ENCODE measurements around the gene NLRP13.

NLRP13 gene

DNA sequence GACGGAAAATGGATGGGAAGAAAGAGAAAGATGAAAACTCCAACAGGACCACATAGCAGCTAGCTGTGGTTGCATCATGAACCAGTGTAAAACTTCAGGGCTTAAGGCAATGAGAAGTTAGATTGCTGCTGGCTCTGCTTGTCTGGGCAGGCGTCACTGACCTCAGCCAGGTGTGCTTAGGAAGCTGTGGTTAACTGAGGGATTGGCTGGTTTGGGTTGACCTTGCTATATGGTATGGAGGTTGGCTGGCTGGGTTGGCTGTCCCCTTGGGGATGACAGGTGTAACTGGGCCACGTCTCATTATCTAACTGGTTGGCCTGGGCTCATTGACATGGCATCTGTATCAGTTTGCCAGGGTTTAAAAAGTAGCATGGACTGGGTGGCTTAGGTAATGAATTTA is 54.9 kb downstream of the NLRP13 start:
- no peak for TF ChIP-seq REST (IDR thresholded peaks at IDR 0.05; ENCODE audit: insufficient read depth in 1 of 2, low read depth in 2 of 2, low read length in 2 of 2)
- no peak for TF ChIP-seq TAF1 (IDR thresholded peaks at IDR 0.05; ENCODE audit: borderline replicate concordance, insufficient read depth, low read length)
- TF ChIP-seq POLR2AphosphoS5 (IDR thresholded peaks at IDR 0.05; ENCODE audit: low read depth, low read length), result no peak
- TF ChIP-seq FOXP2 (optimal IDR thresholded peaks at IDR 0.05; ENCODE audit: borderline replicate concordance, extremely low read depth, extremely low read length, insufficient read depth), result no peak
- no peak for TF ChIP-seq SIN3A (IDR thresholded peaks at IDR 0.05; ENCODE audit: borderline replicate concordance, insufficient read depth, low read length)

GRCh38 chr19:55870736-55871135 is 61.4 kb downstream of the NLRP13 start:
- TF ChIP-seq SIN3A (IDR thresholded peaks at IDR 0.05; ENCODE audit: borderline replicate concordance, insufficient read depth, low read length), result no peak

DNA sequence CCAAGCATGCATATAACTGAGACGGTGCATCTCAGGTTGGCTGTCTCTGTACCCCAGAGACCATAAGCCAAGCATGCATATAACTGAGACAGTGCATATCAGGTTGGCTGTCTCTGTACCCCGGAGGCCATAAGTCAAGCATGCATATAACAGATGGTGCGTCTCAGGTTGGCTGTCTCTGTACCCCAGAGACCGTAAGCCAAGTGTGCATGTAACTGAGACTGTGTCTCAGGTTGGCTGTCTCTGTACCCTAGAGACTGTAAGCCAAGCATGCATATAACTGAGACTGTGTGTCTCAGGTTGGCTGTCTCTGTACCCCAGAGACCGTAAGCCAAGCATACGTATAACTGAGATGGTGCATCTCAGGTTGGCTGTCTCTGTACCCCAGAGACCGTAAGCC is 65.0 kb downstream of the NLRP13 start:
- TF ChIP-seq FOXP2 (optimal IDR thresholded peaks at IDR 0.05; ENCODE audit: borderline replicate concordance, extremely low read depth, extremely low read length, insufficient read depth), result no peak
- no peak for TF ChIP-seq SIN3A (IDR thresholded peaks at IDR 0.05; ENCODE audit: borderline replicate concordance, insufficient read depth, low read length)
- TF ChIP-seq TAF1 (IDR thresholded peaks at IDR 0.05; ENCODE audit: borderline replicate concordance, insufficient read depth, low read length), result no peak
- TF ChIP-seq POLR2AphosphoS5 (IDR thresholded peaks at IDR 0.05; ENCODE audit: low read depth, low read length), result no peak
- no peak for TF ChIP-seq REST (IDR thresholded peaks at IDR 0.05; ENCODE audit: insufficient read depth in 1 of 2, low read depth in 2 of 2, low read length in 2 of 2)

GRCh38 chr19:55866521-55866920 is 65.6 kb downstream of the NLRP13 start:
- TF ChIP-seq FOXP2 (optimal IDR thresholded peaks at IDR 0.05; ENCODE audit: borderline replicate concordance, extremely low read depth, extremely low read length, insufficient read depth) (no peak), REST (IDR thresholded peaks at IDR 0.05; ENCODE audit: insufficient read depth in 1 of 2, low read depth in 2 of 2, low read length in 2 of 2) (no peak), TAF1 (IDR thresholded peaks at IDR 0.05; ENCODE audit: borderline replicate concordance, insufficient read depth, low read length) (no peak), POLR2AphosphoS5 (IDR thresholded peaks at IDR 0.05; ENCODE audit: low read depth, low read length) (no peak), SIN3A (IDR thresholded peaks at IDR 0.05; ENCODE audit: borderline replicate concordance, insufficient read depth, low read length) (no peak)

GRCh38 chr19:55858969-55859368 is 73.2 kb downstream of the NLRP13 start:
- TF ChIP-seq TAF1 (IDR thresholded peaks at IDR 0.05; ENCODE audit: borderline replicate concordance, insufficient read depth, low read length) (no peak), FOXP2 (optimal IDR thresholded peaks at IDR 0.05; ENCODE audit: borderline replicate concordance, extremely low read depth, extremely low read length, insufficient read depth) (no peak), POLR2AphosphoS5 (IDR thresholded peaks at IDR 0.05; ENCODE audit: low read depth, low read length) (no peak), SIN3A (IDR thresholded peaks at IDR 0.05; ENCODE audit: borderline replicate concordance, insufficient read depth, low read length) (no peak), REST (IDR thresholded peaks at IDR 0.05; ENCODE audit: insufficient read depth in 1 of 2, low read depth in 2 of 2, low read length in 2 of 2) (no peak)
